WTC11 (cell line): ENCODE measurements around the gene MCAT.

Source experiments
- ATF6 ChIP-seq: sonication (generic); formaldehyde crosslinking; IDR thresholded peaks from 2 replicates; pipeline ENCODE4 v1.8.1; 2023; ENCODE audit warnings: mild to moderate bottlenecking, missing genetic modification reagents
- CTCF ChIP-seq: fragments of 200-600 bp; IDR thresholded peaks from 2 replicates; pipeline ENCODE4 v1.8.0; 2022; ENCODE audit warnings: antibody characterized with exemption
- FOXP1 ChIP-seq: sonication (generic); formaldehyde crosslinking; IDR thresholded peaks from 2 replicates; pipeline ENCODE4 v1.8.0; 2022; ENCODE audit warnings: missing genetic modification reagents, mild to moderate bottlenecking, moderate library complexity, borderline replicate concordance
- PRRX2 ChIP-seq: fragments of 250-450 bp; sonication (Bioruptor Pico); IDR thresholded peaks from 2 replicates; pipeline ENCODE4 v1.8.0; 2021; ENCODE audit warnings: mild to moderate bottlenecking
- ZNF121 ChIP-seq: sonication (generic); formaldehyde crosslinking; IDR thresholded peaks from 2 replicates; pipeline ENCODE4 v1.8.0; 2023; ENCODE audit warnings: missing genetic modification reagents
- ZNF232 ChIP-seq: sonication (generic); formaldehyde crosslinking; IDR thresholded peaks from 2 replicates; pipeline ENCODE4 v1.8.0; 2022; ENCODE audit warnings: mild to moderate bottlenecking, missing genetic modification reagents
- ZNF263 ChIP-seq: sonication (generic); formaldehyde crosslinking; IDR thresholded peaks from 2 replicates; pipeline ENCODE4 v1.8.1; 2022; ENCODE audit warnings: low read depth, mild to moderate bottlenecking, moderate library complexity, missing genetic modification reagents
- TF ChIP-seq, protein P1 (sequence below): sonication (generic); formaldehyde crosslinking; IDR thresholded peaks from 2 replicates; pipeline ENCODE4 v1.8.1; 2023; ENCODE audit warnings: mild to moderate bottlenecking, moderate library complexity, missing genetic modification reagents
- TF ChIP-seq, protein P2 (sequence below): sonication (generic); formaldehyde crosslinking; IDR thresholded peaks from 2 replicates; pipeline ENCODE4 v1.8.0; 2023; ENCODE audit warnings: missing genetic modification reagents

- TF ChIP-seq CTCF: no peak
- TF ChIP-seq, protein P1, sequence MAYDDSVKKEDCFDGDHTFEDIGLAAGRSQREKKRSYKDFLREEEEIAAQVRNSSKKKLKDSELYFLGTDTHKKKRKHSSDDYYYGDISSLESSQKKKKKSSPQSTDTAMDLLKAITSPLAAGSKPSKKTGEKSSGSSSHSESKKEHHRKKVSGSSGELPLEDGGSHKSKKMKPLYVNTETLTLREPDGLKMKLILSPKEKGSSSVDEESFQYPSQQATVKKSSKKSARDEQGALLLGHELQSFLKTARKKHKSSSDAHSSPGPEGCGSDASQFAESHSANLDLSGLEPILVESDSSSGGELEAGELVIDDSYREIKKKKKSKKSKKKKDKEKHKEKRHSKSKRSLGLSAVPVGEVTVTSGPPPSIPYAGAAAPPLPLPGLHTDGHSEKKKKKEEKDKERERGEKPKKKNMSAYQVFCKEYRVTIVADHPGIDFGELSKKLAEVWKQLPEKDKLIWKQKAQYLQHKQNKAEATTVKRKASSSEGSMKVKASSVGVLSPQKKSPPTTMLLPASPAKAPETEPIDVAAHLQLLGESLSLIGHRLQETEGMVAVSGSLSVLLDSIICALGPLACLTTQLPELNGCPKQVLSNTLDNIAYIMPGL: no peak
- TF ChIP-seq, protein P2, sequence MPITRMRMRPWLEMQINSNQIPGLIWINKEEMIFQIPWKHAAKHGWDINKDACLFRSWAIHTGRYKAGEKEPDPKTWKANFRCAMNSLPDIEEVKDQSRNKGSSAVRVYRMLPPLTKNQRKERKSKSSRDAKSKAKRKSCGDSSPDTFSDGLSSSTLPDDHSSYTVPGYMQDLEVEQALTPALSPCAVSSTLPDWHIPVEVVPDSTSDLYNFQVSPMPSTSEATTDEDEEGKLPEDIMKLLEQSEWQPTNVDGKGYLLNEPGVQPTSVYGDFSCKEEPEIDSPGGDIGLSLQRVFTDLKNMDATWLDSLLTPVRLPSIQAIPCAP (CRISPR knock-in tag): no peak
- TF ChIP-seq ZNF263 (CRISPR knock-in tag): no peak
- TF ChIP-seq ATF6 (CRISPR knock-in tag): no peak
- no peak for TF ChIP-seq ZNF121 (CRISPR knock-in tag)
- TF ChIP-seq FOXP1: no peak
- no peak for TF ChIP-seq PRRX2 (CRISPR knock-in tag)
- TF ChIP-seq ZNF232 (CRISPR knock-in tag): no peak
Measured at GRCh38 chr22:43113526-43114251, 29.5 kb downstream of the MCAT start.
